ENCODE measurements around the gene USH2A.

DNA sequence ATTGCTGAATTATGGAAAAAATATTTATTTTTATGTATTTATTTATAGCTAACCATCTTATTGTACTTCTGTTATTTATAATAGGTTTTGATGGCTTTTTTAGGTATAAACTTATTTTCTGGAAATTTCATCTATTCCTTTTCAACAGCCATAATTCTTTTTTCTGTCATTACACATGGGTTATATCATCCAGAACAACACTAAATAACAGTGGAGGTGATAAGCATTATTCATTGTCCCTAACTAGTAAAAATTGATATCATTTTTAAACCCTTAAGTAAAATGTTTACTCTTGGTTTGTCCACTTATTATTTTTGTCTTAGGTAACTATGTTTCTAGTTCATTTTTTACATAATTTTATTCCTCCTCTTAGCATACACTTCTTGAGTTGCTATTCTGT lies 309.1 kb downstream of the USH2A start:
- no peak for TF ChIP-seq POLR2AphosphoS5 (IDR thresholded peaks at IDR 0.05)
- TF ChIP-seq POLR2A (IDR thresholded peaks at IDR 0.05), result no peak

All from breast epithelium (tissue), 3 donors.